GM23248 (cell line): ENCODE measurements around the gene POSTN. TPM values are rescaled to one million over a fixed set of nuclear protein-coding genes. Genes with fewer than 3 reads are reported as not detected.

Experiments used
- DNase-seq: peaks from one replicate; pipeline ENCODE4 v3.0.0-alpha.2; 2015
- H2AFZ ChIP-seq: fragments of 200-600 bp; sonication (generic); 2 replicates; pipeline ENCODE4 v1.6.1; 2016; ENCODE audit warnings: antibody characterized with exemption
- H3F3A ChIP-seq: fragments of 200-600 bp; sonication (generic); 2 replicates; pipeline ENCODE4 v1.6.1; 2016; ENCODE audit warnings: mild to moderate bottlenecking, antibody characterized with exemption, mixed run types; ENCODE audit not compliant: insufficient read depth
- H3K27ac ChIP-seq: fragments of 200-600 bp; sonication (generic); 2 replicates; pipeline ENCODE4 v1.5.1; 2016; ENCODE audit warnings: mild to moderate bottlenecking
- H3K27me3 ChIP-seq: fragments of 200-600 bp; sonication (generic); replicated peaks from 2 replicates; pipeline ENCODE4 v1.6.1; 2016; ENCODE audit warnings: mild to moderate bottlenecking; ENCODE audit not compliant: insufficient read depth
- H3K36me3 ChIP-seq: fragments of 200-600 bp; sonication (generic); 2 replicates; pipeline ENCODE4 v1.6.1; 2016; ENCODE audit warnings: low read depth, mild to moderate bottlenecking
- H3K4me1 ChIP-seq: fragments of 200-600 bp; sonication (generic); 2 replicates; pipeline ENCODE4 v1.6.1; 2016; ENCODE audit warnings: mild to moderate bottlenecking; ENCODE audit not compliant: insufficient read depth
- H3K4me2 ChIP-seq: fragments of 200-600 bp; sonication (generic); one replicate; pipeline ENCODE4 v1.6.1; 2016; ENCODE audit warnings: mild to moderate bottlenecking; ENCODE audit not compliant: unreplicated experiment
- H3K4me3 ChIP-seq: fragments of 200-600 bp; sonication (generic); 2 replicates; pipeline ENCODE4 v1.5.1; 2016; ENCODE audit warnings: mild to moderate bottlenecking
- H3K79me2 ChIP-seq: fragments of 200-600 bp; sonication (generic); 2 replicates; pipeline ENCODE4 v1.6.1; 2016; ENCODE audit warnings: mild to moderate bottlenecking; ENCODE audit not compliant: insufficient read depth
- H3K9ac ChIP-seq: fragments of 200-600 bp; sonication (generic); 2 replicates; pipeline ENCODE4 v1.6.1; 2016; ENCODE audit warnings: mild to moderate bottlenecking
- H3K9me2 ChIP-seq: fragments of 200-600 bp; sonication (generic); 2 replicates; pipeline ENCODE4 v1.6.1; 2016; ENCODE audit warnings: mixed run types, mild to moderate bottlenecking, moderate library complexity; ENCODE audit not compliant: insufficient read depth
- H3K9me3 ChIP-seq: fragments of 200-600 bp; sonication (generic); one replicate; pipeline ENCODE4 v1.6.1; 2017; ENCODE audit warnings: low read depth
- H4K20me1 ChIP-seq: fragments of 200-600 bp; sonication (generic); 2 replicates; pipeline ENCODE4 v1.6.0; 2016; ENCODE audit not compliant: insufficient read depth
- EZH2 ChIP-seq: fragments of 200-600 bp; sonication (generic); IDR thresholded peaks from 2 replicates; pipeline ENCODE4 v1.6.1; 2018; ENCODE audit warnings: antibody characterized with exemption, mild to moderate bottlenecking; ENCODE audit not compliant: insufficient read depth, poor library complexity, severe bottlenecking
- EZH2phosphoT487 ChIP-seq: fragments of 200-600 bp; sonication (generic); IDR thresholded peaks from 2 replicates; pipeline ENCODE4 v1.6.1; 2018; ENCODE audit warnings: antibody characterized with exemption, moderate library complexity, mild to moderate bottlenecking, low read depth; ENCODE audit not compliant: insufficient read depth
- WGBS, 2 experiments: methylation state at CpG; one replicate each; pipeline ENCODE4 v1.1.6; 2015 to 2017; ENCODE audit warnings: low lambda C conversion rate in 2 of 2, low coverage in 1 of 2; ENCODE audit errors: missing lambda C conversion rate in 2 of 2; 5-methylcytosine and 5-hydroxymethylcytosine counted together
- in situ Hi-C: fragments of 300-500 bp; cut with MboI; formaldehyde crosslinking; loops from 2 replicates; pipeline ENCODE4 v1.15.0; 2020
- polyA plus RNA-seq: library from polyadenylated mRNA; unstranded; fragments of >200 nt; fragmentation: Nextera tagmentation; extraction: Ambion mirVana; gene quantifications from 2 replicates; pipeline ENCODE4 v1.2.1, GENCODE V29; 2016
- total RNA-seq: library from RNA; depleted of rRNA; stranded (reverse); fragments of >200 nt; shearing (Covaris generic); gene quantifications from 2 replicates; pipeline ENCODE4 v1.2.3, GENCODE V29; 2014; rRNA removed

POSTN gene
- total RNA-seq (184 and 196 TPM in 2 replicates), polyA plus RNA-seq (233 and 237 TPM in 2 replicates)

DNA sequence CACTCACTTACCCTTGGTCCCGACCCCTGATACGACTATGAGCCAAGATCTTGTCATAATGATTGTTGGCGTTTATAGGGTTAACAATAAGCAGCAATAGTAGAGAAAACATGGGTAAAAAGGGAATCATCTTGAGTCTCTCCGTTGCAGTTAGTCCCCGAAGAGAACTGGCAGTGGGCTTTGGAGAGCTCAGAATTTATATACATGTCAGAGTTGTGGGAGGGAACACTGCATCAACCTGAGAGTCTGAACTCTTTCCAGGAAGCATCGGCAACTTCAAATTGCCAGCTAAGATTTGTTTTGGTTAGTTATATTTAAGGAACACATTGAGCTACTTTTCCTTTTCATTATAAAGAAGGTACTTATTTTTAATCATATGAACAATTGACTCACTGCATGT is at the start of gene POSTN:
Gene POSTN, minus strand, starts transcription at position 172 of the 400 bp plus-strand sequence. Its CDS starts 42 bp downstream, at position 130.
- Histone ChIP-seq H4K20me1 (no peaks in the 10 kb centered on the region), H3K27ac (no peak within 1 kb of the TSS), H3K4me3 (peak within 1 kb of the TSS; percentile 68), H3K36me3 (no peaks in the 10 kb centered on the region), H3K27me3 (no peaks in the 10 kb centered on the region), H3K9me3 (no peaks in the 10 kb centered on the region), H3K9ac (peak within 1 kb of the TSS; percentile 61), H3K79me2 (0 out of 2 replicates have a peak, but pooled peaks cover 9% of the 10 kb centered on the region), H3F3A (peaks cover 3% of the 10 kb centered on the region), H3K4me2 (peak within 1 kb of the TSS; percentile 77), H2AFZ (peak within 1 kb of the TSS; percentile 62), H3K9me2 (no peaks in the 10 kb centered on the region), H3K4me1 (peaks cover 16% of the 10 kb centered on the region)
- in situ Hi-C loops: no loop called here
- 8 to 17% methylated on average over 6 of the region's 6 CpGs for WGBS, 2 experiments
- no peak for TF ChIP-seq EZH2phosphoT487
- no peak for TF ChIP-seq EZH2
- peak; percentile 34 for DNase-seq

GRCh38 chr13:37647031-37647650 is 48.6 kb upstream of the POSTN start:
- no peak for DNase-seq
- no peak for TF ChIP-seq EZH2
- TF ChIP-seq EZH2phosphoT487: no peak
- H3K4me2 ChIP-seq: no peak overlapping the region
- peaks cover 20% of the 10 kb centered on the region for H3K4me1 ChIP-seq
- no peak overlapping the region for H3K27ac ChIP-seq
- H2AFZ ChIP-seq: peak overlapping the region; percentile 48
- H4K20me1 ChIP-seq: no peaks in the 10 kb centered on the region
- in situ Hi-C loops: loop anchor here (10.0 to 25.0 kb wide), 6 partner anchors 218 to 1115 kb away; partner anchors contain the start of gene TRPC4
- H3K36me3 ChIP-seq: no peaks in the 10 kb centered on the region
- no peak overlapping the region for H3K9ac ChIP-seq
- H3K4me3 ChIP-seq: no peak overlapping the region
- peaks cover 14% of the 10 kb centered on the region; the same call in 1 of the 2 replicates for H3F3A ChIP-seq
- H3K79me2 ChIP-seq: no peaks in the 10 kb centered on the region
- 42 to 46% methylated on average over 5 of the region's 5 CpGs for WGBS, 2 experiments
- H3K27me3 ChIP-seq: no peaks in the 10 kb centered on the region
- no peaks in the 10 kb centered on the region for H3K9me2 ChIP-seq
- no peaks in the 10 kb centered on the region for H3K9me3 ChIP-seq

DNA sequence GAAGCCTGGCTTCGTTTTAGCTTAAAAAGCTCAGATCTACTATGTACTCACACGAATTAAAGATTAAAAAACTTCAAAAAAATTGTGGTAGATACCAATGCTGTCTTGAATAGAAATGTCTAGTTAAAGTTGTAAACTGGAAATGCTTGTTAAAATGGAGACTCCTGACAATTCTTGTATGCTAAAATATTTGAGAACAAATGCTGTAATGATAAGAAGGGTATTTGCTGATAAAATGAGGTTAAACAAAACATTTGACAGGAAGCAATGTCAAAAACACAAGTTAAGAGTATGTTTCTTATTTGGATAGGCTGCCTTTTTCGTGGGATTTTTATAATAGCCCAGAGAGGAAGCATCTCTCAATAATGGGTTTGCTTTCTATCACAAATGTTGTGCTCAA is 48.0 kb upstream of the POSTN start:
- H4K20me1 ChIP-seq: no peaks in the 10 kb centered on the region
- H3K9me3 ChIP-seq: no peaks in the 10 kb centered on the region
- no peak overlapping the region for H3K4me3 ChIP-seq
- peaks cover 8% of the 10 kb centered on the region; the same call in 1 of the 2 replicates for H3F3A ChIP-seq
- no peaks in the 10 kb centered on the region for H3K9me2 ChIP-seq
- H3K9ac ChIP-seq: no peak overlapping the region
- no peaks in the 10 kb centered on the region for H3K36me3 ChIP-seq
- no peaks in the 10 kb centered on the region for H3K27me3 ChIP-seq
- H3K27ac ChIP-seq: no peak overlapping the region
- 0 out of 2 replicates have a peak overlapping the region, but pooled peaks have one; percentile 48 for H2AFZ ChIP-seq
- no peak for TF ChIP-seq EZH2phosphoT487
- no peak for TF ChIP-seq EZH2
- in situ Hi-C loops: loop anchor here (10.0 to 25.0 kb wide), 6 partner anchors 218 to 1116 kb away; partner anchors contain the start of gene TRPC4
- peaks cover 14% of the 10 kb centered on the region for H3K4me1 ChIP-seq
- H3K79me2 ChIP-seq: no peaks in the 10 kb centered on the region
- 58 to 72% methylated on average over 3 of the region's 3 CpGs for WGBS, 2 experiments
- H3K4me2 ChIP-seq: no peak overlapping the region
- no peak for DNase-seq

DNA sequence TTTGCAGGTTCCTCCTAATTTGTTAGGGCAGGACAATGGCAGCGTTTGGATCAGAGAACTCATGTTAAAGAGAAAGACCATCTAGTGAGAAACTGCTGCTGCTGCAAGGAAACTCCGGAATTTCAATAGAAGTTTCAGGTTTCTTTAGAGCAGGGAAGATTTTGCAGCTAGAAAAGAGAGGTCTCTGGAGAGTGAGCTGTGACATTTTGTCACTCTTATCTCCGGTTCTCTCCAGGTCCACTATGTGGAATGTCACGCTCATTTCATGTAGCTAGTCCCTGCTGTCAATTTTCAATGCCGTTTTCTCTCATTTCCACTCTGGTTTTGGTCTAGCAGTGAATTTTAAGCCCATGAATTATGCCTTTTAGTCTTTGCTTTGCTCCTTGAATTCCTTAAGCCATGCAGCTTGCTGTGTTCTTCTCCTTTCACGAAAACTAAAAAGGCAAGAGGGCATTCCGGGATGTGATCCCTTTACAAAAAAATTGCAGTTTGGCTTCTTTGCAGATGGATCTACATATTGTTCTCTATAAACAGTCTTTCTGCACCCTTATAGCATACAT is 46.7 kb upstream of the POSTN start:
- peaks cover 17% of the 10 kb centered on the region for H3K4me1 ChIP-seq
- TF ChIP-seq EZH2phosphoT487: no peak
- TF ChIP-seq EZH2: no peak
- H3K79me2 ChIP-seq: no peaks in the 10 kb centered on the region
- H2AFZ ChIP-seq: no peak overlapping the region
- H3K9me3 ChIP-seq: no peaks in the 10 kb centered on the region
- no peaks in the 10 kb centered on the region for H3K9me2 ChIP-seq
- H3K27ac ChIP-seq: no peak overlapping the region
- H3K27me3 ChIP-seq: no peaks in the 10 kb centered on the region
- no peak overlapping the region for H3K4me3 ChIP-seq
- H4K20me1 ChIP-seq: no peaks in the 10 kb centered on the region
- WGBS, 2 experiments: 45 to 46% methylated on average over 7 of the region's 7 CpGs
- no peaks in the 10 kb centered on the region for H3K36me3 ChIP-seq
- in situ Hi-C loops: loop anchor here (10.0 to 25.0 kb wide), 6 partner anchors 220 to 1117 kb away; partner anchors contain the start of gene TRPC4
- DNase-seq: no peak
- no peak overlapping the region for H3K4me2 ChIP-seq
- H3K9ac ChIP-seq: no peak overlapping the region
- 0 out of 2 replicates have a peak, but pooled peaks cover 4% of the 10 kb centered on the region for H3F3A ChIP-seq
